Kidney epithelial cell (primary cell): ENCODE results near the gene MB21D2. TPM values are rescaled to one million over a fixed set of nuclear protein-coding genes. Genes with fewer than 3 reads are reported as not detected.
A peak's percentile ranks its signal among the peaks of the same experiment; 100 is the strongest.

Experiments used
- DNase-seq: peaks from one replicate; pipeline ENCODE4 v3.0.0-alpha.2; 2010; ENCODE audit warnings: low read depth
- H3K27me3 ChIP-seq: 2 replicates; pipeline ENCODE4 v1.6.0; 2011; ENCODE audit warnings: low read length; ENCODE audit not compliant: control insufficient read depth, insufficient read depth
- H3K36me3 ChIP-seq: 2 replicates; pipeline ENCODE4 v1.5.1; 2011; ENCODE audit warnings: low read length; ENCODE audit not compliant: control insufficient read depth, insufficient read depth
- H3K4me3 ChIP-seq: 2 replicates; pipeline ENCODE4 v1.5.1; 2011; ENCODE audit warnings: low read depth, mild to moderate bottlenecking, control low read depth, low read length
- CTCF ChIP-seq: IDR thresholded peaks from 2 replicates; pipeline ENCODE4 v1.5.1; 2011; ENCODE audit warnings: mild to moderate bottlenecking, moderate library complexity, low read length, control low read depth, inconsistent platforms; ENCODE audit not compliant: insufficient read depth, poor library complexity, severe bottlenecking
- total RNA-seq: library from RNA; depleted of rRNA; stranded (reverse); fragments of >200 nt; gene quantifications from 2 replicates; pipeline ENCODE4 v1.2.3, GENCODE V29; 2015

MB21D2 gene
- total RNA-seq, 1 donor from 2014 or later: 18.9 TPM

DNA sequence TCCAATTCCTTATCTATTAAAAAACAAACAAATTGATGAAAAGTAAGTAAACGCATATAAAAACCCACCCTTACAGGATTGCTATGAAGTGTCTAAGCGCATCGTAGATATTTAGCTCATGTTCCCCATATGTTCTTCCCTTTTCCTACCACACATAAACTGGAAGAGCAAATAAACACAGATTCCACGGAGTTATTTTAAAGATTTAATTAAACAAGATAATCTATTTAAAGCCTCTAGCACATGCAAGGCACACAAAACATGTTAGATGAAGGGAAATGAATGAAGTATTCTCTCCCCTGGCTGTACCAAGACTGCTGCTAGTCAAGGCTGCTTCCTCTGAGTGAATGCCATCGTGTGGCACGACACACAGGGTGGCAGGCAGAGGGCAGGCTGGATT, 111.9 kb downstream of the MB21D2 start:
- no peaks in the 10 kb centered on the region for H3K27me3 ChIP-seq
- H3K36me3 ChIP-seq: no peaks in the 10 kb centered on the region
- TF ChIP-seq CTCF: no peak
- no peak for DNase-seq
- H3K4me3 ChIP-seq: no peak overlapping the region

GRCh38 chr3:192804502-192804901, 113.2 kb downstream of the MB21D2 start:
- no peak for DNase-seq
- no peak for TF ChIP-seq CTCF
- Histone ChIP-seq H3K27me3 (no peaks in the 10 kb centered on the region), H3K36me3 (no peaks in the 10 kb centered on the region), H3K4me3 (no peak overlapping the region)

DNA sequence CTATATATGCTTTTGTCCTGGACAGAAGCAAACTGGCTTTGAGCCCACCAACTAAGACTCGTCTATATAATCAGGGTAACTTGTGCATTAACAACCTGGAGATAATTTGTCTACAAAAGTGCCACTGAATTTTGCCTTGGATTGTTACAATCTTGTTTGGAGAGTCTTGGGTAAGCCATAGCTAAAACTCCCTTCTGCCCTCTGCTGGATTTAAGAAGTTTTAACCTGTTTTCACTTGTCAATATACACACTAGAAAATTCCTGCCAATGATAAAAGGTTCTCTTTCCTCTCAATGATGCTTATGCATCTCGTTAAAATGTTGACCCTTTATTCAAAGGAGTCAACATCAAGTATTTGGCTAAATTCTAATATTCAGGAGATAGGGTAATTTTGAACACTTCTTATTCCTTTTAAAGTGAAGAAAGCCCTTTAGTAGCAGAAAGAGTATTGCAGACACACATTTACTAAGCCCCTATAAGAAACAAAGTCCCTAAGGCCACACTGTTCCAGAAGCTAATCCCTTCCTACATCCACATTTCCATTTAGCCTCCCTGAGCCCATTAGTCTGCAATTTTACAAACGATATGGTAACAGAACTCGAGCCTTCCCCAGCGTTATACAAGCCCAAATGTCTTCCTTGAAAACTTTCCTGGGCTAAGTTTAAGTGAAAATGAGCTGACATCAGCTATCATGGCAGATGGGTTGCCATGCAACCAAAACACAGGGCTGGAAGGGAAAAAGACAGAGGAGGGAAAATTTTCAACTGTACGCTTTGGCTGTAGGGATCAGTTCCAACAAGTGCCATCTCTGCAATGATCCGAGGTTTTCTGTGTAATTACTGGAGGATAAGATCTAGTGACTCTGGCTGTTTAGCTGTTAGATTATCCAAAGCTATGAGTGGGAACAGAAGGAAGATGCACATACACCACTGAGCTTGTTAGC, 114.4 kb downstream of the MB21D2 start:
- TF ChIP-seq CTCF: peak; percentile 65
- no peak for DNase-seq
- Histone ChIP-seq H3K4me3 (no peak overlapping the region), H3K27me3 (no peaks in the 10 kb centered on the region), H3K36me3 (no peaks in the 10 kb centered on the region)

- H3K27me3 ChIP-seq: no peaks in the 10 kb centered on the region
- H3K4me3 ChIP-seq: no peak overlapping the region
- TF ChIP-seq CTCF: no peak
- no peaks in the 10 kb centered on the region for H3K36me3 ChIP-seq
- no peak for DNase-seq
Measured at GRCh38 chr3:192801985-192802384, 115.7 kb downstream of the MB21D2 start.

DNA sequence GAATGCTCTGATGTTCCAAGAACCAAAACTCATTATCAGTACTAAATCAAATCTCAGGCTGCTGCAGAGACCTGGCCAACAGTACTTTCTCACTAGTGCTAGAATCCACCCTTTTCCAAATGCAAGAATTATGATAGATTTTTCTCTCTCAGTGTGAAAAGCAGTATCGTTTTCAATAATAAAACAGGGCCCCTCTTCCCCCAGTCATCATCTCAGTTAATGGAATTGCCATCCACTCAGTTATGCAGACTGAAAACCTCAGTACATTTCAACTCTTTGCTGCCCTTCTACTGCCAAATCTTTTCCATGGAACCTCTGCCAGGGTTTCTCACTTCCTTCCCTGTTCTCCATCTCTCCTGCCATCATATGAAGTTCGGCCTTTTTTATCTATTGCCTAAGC, 117.9 kb downstream of the MB21D2 start:
- H3K27me3 ChIP-seq: no peaks in the 10 kb centered on the region
- TF ChIP-seq CTCF: no peak
- H3K4me3 ChIP-seq: no peak overlapping the region
- no peak for DNase-seq
- no peaks in the 10 kb centered on the region for H3K36me3 ChIP-seq
